Neural progenitor cell (in vitro differentiated cells): Measurements from ENCODE around the gene LDLRAD4. TPM values are rescaled to one million over a fixed set of nuclear protein-coding genes. Genes with fewer than 3 reads are reported as not detected.
A peak's percentile ranks its signal among the peaks of the same experiment; 100 is the strongest.

ENCODE experiments used
- DNase-seq: peaks from one replicate; pipeline ENCODE4 v3.0.0-alpha.2; 2016; ENCODE audit warnings: low spot score
- H2AFZ ChIP-seq: fragments of 200-600 bp; sonication (generic); replicated peaks from 2 replicates; pipeline ENCODE4 v1.6.1; 2016; ENCODE audit warnings: antibody characterized with exemption
- H3F3A ChIP-seq: fragments of 200-600 bp; sonication (generic); 2 replicates; pipeline ENCODE4 v1.6.1; 2016; ENCODE audit warnings: antibody characterized with exemption, low read depth
- H3K27ac ChIP-seq: fragments of 200-600 bp; sonication (generic); 2 replicates; pipeline ENCODE4 v1.5.1; 2016; ENCODE audit warnings: mild to moderate bottlenecking
- H3K27me3 ChIP-seq: fragments of 200-600 bp; sonication (generic); 2 replicates; pipeline ENCODE4 v1.6.1; 2016; ENCODE audit warnings: mild to moderate bottlenecking, moderate library complexity
- H3K36me3 ChIP-seq: fragments of 200-600 bp; sonication (generic); 2 replicates; pipeline ENCODE4 v1.5.1; 2016
- H3K4me1 ChIP-seq: fragments of 200-600 bp; sonication (generic); 2 replicates; pipeline ENCODE4 v1.6.1; 2016; ENCODE audit warnings: mixed run types
- H3K4me2 ChIP-seq: fragments of 200-600 bp; sonication (generic); 2 replicates; pipeline ENCODE4 v1.6.1; 2016
- H3K4me3 ChIP-seq: fragments of 200-600 bp; sonication (generic); 2 replicates; pipeline ENCODE4 v1.5.1; 2016
- H3K79me2 ChIP-seq: fragments of 200-600 bp; sonication (generic); 2 replicates; pipeline ENCODE4 v1.6.1; 2016; ENCODE audit warnings: low read depth
- H3K9ac ChIP-seq: fragments of 200-600 bp; sonication (generic); 2 replicates; pipeline ENCODE4 v1.6.1; 2016
- H3K9me3 ChIP-seq: fragments of 200-600 bp; sonication (generic); 2 replicates; pipeline ENCODE4 v1.5.1; 2016; ENCODE audit warnings: low read depth
- H4K20me1 ChIP-seq: fragments of 200-600 bp; sonication (generic); 2 replicates; pipeline ENCODE4 v1.6.1; 2016; ENCODE audit warnings: low read depth
- H3K27ac Mint-ChIP-seq: 3 replicates; pipeline ENCODE4 v1.8.0; 2021; ENCODE audit warnings: mixed read lengths
- H3K27me3 Mint-ChIP-seq: 2 replicates; pipeline ENCODE4 v1.8.0; 2022; ENCODE audit warnings: low read depth, mild to moderate bottlenecking, inconsistent platforms, moderate library complexity, mixed read lengths; ENCODE audit not compliant: insufficient read depth
- H3K36me3 Mint-ChIP-seq: 3 replicates; pipeline ENCODE4 v1.8.0; 2021; ENCODE audit warnings: mixed read lengths
- H3K4me1 Mint-ChIP-seq: 3 replicates; pipeline ENCODE4 v1.8.0; 2021; ENCODE audit warnings: mixed read lengths
- H3K4me3 Mint-ChIP-seq: 3 replicates; pipeline ENCODE4 v1.8.0; 2021; ENCODE audit warnings: mild to moderate bottlenecking, moderate library complexity, mixed read lengths
- H3K9me3 Mint-ChIP-seq: 3 replicates; pipeline ENCODE4 v1.8.0; 2020; ENCODE audit warnings: mixed read lengths
- EZH2 ChIP-seq: fragments of 200-600 bp; sonication (generic); IDR thresholded peaks from 2 replicates; pipeline ENCODE4 v1.6.1; 2017; ENCODE audit warnings: antibody characterized with exemption, mild to moderate bottlenecking, moderate library complexity
- EZH2phosphoT487 ChIP-seq: fragments of 200-600 bp; sonication (generic); IDR thresholded peaks from 2 replicates; pipeline ENCODE4 v1.6.1; 2017; ENCODE audit warnings: antibody characterized with exemption
- total RNA-seq: library from RNA; depleted of rRNA; stranded (reverse); fragments of >200 nt; gene quantifications from 2 replicates; pipeline ENCODE4 v1.2.3, GENCODE V29; 2015; ENCODE audit warnings: low replicate concordance
- TF ChIP-seq, protein P1 (sequence below): fragments of 200-600 bp; sonication (generic); IDR thresholded peaks from 2 replicates; pipeline ENCODE4 v1.5.1; 2017; ENCODE audit warnings: antibody characterized with exemption, mild to moderate bottlenecking

The LDLRAD4 gene
- total RNA-seq, 1 donor from 2014 or later = 0.65 TPM

DNA sequence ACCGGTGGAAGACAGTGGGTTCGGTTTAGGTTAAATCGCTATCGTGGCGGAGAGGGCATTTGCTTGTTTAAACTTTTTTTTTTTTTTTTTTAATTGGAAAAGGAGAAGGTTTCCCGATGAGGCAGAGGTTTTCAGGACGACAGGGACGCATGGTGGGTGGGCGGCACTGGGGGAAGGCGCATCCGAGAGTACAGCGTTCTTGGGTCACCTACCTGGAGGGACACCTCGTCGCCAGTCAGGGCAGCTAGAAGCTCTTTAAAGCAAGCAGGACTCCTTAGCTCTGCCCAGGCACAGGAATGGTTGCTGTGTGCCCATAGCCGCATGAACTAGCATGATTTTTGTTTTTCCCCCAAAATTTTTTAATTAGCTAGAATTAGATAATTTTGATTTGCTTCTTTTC lies 437 bp downstream of the LDLRAD4 start:
- Histone ChIP-seq H3K27ac (no peak overlapping the region), H3K36me3 (no peaks in the 10 kb centered on the region), H2AFZ (no peak overlapping the region), H3F3A (peaks cover 21% of the 10 kb centered on the region), H3K4me1 (peaks cover 30% of the 10 kb centered on the region), H3K4me2 (peak overlapping the region; percentile 95), H3K9ac (no peak overlapping the region), H3K79me2 (no peaks in the 10 kb centered on the region), H3K4me3 (peak overlapping the region; percentile 78), H3K27me3 (peaks cover 77% of the 10 kb centered on the region), H3K9me3 (no peaks in the 10 kb centered on the region), H4K20me1 (peaks cover 20% of the 10 kb centered on the region)
- H3K36me3 Mint-ChIP-seq = no peaks in the 10 kb centered on the region
- DNase-seq = peak; percentile 29
- peaks cover 22% of the 10 kb centered on the region for H3K27me3 Mint-ChIP-seq
- H3K4me3 Mint-ChIP-seq = peak overlapping the region; percentile 84
- no peak overlapping the region for H3K27ac Mint-ChIP-seq
- H3K4me1 Mint-ChIP-seq = peaks cover 46% of the 10 kb centered on the region
- TF ChIP-seq EZH2phosphoT487 = no peak
- peak; percentile 9 for TF ChIP-seq EZH2
- TF ChIP-seq, protein P1, sequence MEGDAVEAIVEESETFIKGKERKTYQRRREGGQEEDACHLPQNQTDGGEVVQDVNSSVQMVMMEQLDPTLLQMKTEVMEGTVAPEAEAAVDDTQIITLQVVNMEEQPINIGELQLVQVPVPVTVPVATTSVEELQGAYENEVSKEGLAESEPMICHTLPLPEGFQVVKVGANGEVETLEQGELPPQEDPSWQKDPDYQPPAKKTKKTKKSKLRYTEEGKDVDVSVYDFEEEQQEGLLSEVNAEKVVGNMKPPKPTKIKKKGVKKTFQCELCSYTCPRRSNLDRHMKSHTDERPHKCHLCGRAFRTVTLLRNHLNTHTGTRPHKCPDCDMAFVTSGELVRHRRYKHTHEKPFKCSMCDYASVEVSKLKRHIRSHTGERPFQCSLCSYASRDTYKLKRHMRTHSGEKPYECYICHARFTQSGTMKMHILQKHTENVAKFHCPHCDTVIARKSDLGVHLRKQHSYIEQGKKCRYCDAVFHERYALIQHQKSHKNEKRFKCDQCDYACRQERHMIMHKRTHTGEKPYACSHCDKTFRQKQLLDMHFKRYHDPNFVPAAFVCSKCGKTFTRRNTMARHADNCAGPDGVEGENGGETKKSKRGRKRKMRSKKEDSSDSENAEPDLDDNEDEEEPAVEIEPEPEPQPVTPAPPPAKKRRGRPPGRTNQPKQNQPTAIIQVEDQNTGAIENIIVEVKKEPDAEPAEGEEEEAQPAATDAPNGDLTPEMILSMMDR = no peak
- H3K9me3 Mint-ChIP-seq = no peaks in the 10 kb centered on the region

DNA sequence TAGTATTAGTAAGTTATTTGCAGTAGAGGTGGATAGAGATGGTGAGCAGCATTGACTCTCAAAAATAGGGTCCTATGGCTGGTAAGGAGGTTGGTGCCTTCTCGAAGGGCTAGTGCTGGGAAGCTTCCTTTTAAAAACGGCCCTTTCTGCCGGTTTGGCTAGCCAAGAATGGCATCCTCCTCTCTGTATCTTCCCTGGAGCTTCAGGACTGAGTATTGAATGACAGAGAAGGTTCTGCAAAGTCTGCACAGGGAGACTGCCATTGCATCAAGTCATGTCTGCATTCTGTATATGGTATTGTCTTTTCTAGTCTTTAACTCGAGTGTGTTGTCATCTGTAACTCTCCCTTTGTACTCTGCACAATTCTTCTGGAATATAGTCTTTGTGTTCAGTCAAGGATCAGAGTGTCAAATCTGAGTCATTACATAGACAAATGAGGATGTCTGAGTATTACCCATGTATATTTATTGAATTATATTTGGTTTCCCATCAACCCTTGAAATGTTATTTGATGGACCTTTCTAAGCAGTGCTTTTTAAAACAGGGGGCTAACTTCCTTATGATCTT lies 1.1 kb downstream of the LDLRAD4 start:
- Mint-ChIP-seq H3K4me1 (peaks cover 49% of the 10 kb centered on the region), H3K27ac (no peak overlapping the region), H3K9me3 (no peaks in the 10 kb centered on the region), H3K27me3 (peaks cover 19% of the 10 kb centered on the region), H3K36me3 (no peaks in the 10 kb centered on the region), H3K4me3 (peak overlapping the region; percentile 84)
- no peak for DNase-seq
- H3K36me3 ChIP-seq = no peaks in the 10 kb centered on the region
- no peak overlapping the region for H2AFZ ChIP-seq
- H3K4me2 ChIP-seq = no peak overlapping the region
- no peaks in the 10 kb centered on the region for H3K9me3 ChIP-seq
- H3K27me3 ChIP-seq = peaks cover 70% of the 10 kb centered on the region
- H4K20me1 ChIP-seq = peaks cover 20% of the 10 kb centered on the region
- TF ChIP-seq, protein P1 = no peak
- TF ChIP-seq EZH2phosphoT487 (no peak), EZH2 (no peak)
- no peak overlapping the region for H3K9ac ChIP-seq
- H3F3A ChIP-seq = peaks cover 21% of the 10 kb centered on the region
- H3K27ac ChIP-seq = no peak overlapping the region
- peaks cover 30% of the 10 kb centered on the region for H3K4me1 ChIP-seq
- no peaks in the 10 kb centered on the region for H3K79me2 ChIP-seq
- H3K4me3 ChIP-seq = no peak overlapping the region

DNA sequence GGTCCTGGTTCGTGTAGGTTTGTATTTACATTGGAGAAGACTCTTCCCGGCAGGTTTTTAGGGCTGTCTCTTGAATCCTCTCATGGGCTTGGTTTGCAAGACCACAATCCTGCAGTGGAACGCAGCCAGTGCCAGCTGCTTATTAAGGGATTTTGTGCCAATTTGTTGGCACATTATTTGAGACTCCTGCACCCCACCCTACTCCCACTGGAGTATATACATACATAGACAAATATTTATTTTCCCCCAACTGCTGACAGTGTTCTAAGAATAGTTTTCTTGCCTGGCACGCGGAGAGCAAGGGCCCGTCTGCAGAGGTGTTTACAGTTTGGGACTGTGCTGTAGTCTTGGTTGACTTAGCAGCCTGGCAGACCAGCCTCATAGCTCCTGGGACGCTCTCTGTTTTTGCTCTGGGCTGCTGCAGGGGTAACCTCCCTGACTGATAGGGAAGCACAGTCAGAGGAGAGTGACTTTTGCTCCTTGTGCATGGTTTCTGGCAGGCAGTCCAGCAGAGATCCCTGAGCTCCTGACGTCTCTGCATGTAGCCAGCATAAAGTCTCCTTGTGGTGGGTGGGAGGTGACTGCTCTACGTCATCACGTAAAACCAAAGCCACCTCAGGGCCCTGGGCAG lies 1.9 kb downstream of the LDLRAD4 start:
- H3K4me3 ChIP-seq = no peak overlapping the region

More for the DNA sequence above, 1.9 kb downstream of the LDLRAD4 start:
- H3K4me1 ChIP-seq = peaks cover 30% of the 10 kb centered on the region
- Mint-ChIP-seq H3K36me3 (no peaks in the 10 kb centered on the region), H3K9me3 (no peaks in the 10 kb centered on the region), H3K27me3 (peaks cover 19% of the 10 kb centered on the region), H3K27ac (no peak overlapping the region), H3K4me1 (peaks cover 50% of the 10 kb centered on the region), H3K4me3 (peak overlapping the region; percentile 11)
- no peaks in the 10 kb centered on the region for H3K79me2 ChIP-seq
- H3K9ac ChIP-seq = no peak overlapping the region
- H3K4me2 ChIP-seq = no peak overlapping the region
- H4K20me1 ChIP-seq = peaks cover 20% of the 10 kb centered on the region
- TF ChIP-seq, protein P1 = no peak
- TF ChIP-seq EZH2phosphoT487 (no peak), EZH2 (no peak)
- H3K9me3 ChIP-seq = no peaks in the 10 kb centered on the region
- no peaks in the 10 kb centered on the region for H3K36me3 ChIP-seq
- no peak overlapping the region for H2AFZ ChIP-seq
- peaks cover 63% of the 10 kb centered on the region for H3K27me3 ChIP-seq
- H3F3A ChIP-seq = peaks cover 21% of the 10 kb centered on the region
- no peak for DNase-seq
- H3K27ac ChIP-seq = no peak overlapping the region
